DOHH2 (cell line): Measurements from ENCODE around the gene EMILIN3.

Source experiments
- H3F3A ChIP-seq: fragments of 200-600 bp; sonication (generic), shearing (Covaris generic); 2 replicates; pipeline ENCODE4 v1.6.0; 2016; ENCODE audit warnings: antibody characterized with exemption, mild to moderate bottlenecking; ENCODE audit not compliant: control insufficient read depth, insufficient read depth
- H3K27ac ChIP-seq: fragments of 200-600 bp; sonication (generic); 2 replicates; pipeline ENCODE4 v1.5.1; 2014; ENCODE audit warnings: low read depth, mild to moderate bottlenecking, low read length, moderate library complexity
- H3K27me3 ChIP-seq: fragments of 200-600 bp; sonication (generic); 2 replicates; pipeline ENCODE4 v1.6.1; 2014; ENCODE audit warnings: mild to moderate bottlenecking, low read length, mixed read lengths; ENCODE audit not compliant: control insufficient read depth
- H3K36me3 ChIP-seq: fragments of 200-600 bp; sonication (generic); 2 replicates; pipeline ENCODE4 v1.6.1; 2014; ENCODE audit warnings: mild to moderate bottlenecking, low read length, moderate library complexity, mixed read lengths; ENCODE audit not compliant: control insufficient read depth
- H3K4me1 ChIP-seq: fragments of 200-600 bp; sonication (generic); 2 replicates; pipeline ENCODE4 v1.6.1; 2014; ENCODE audit warnings: mild to moderate bottlenecking, low read length, mixed read lengths; ENCODE audit not compliant: control insufficient read depth
- H3K4me2 ChIP-seq: fragments of 200-600 bp; sonication (generic); 2 replicates; pipeline ENCODE4 v1.6.0; 2014; ENCODE audit warnings: mild to moderate bottlenecking, low read length, moderate library complexity
- H3K4me3 ChIP-seq: fragments of 200-600 bp; sonication (generic); 2 replicates; pipeline ENCODE4 v1.5.1; 2014; ENCODE audit warnings: mild to moderate bottlenecking, low read length, mixed read lengths
- H3K79me2 ChIP-seq: fragments of 200-600 bp; sonication (generic); 2 replicates; pipeline ENCODE4 v1.6.1; 2014; ENCODE audit warnings: mild to moderate bottlenecking, low read length, mixed read lengths; ENCODE audit not compliant: control insufficient read depth
- H3K9me2 ChIP-seq: fragments of 200-600 bp; sonication (generic); replicated peaks from 2 replicates; pipeline ENCODE4 v1.6.1; 2014; ENCODE audit warnings: mild to moderate bottlenecking, low read length, mixed read lengths; ENCODE audit not compliant: control insufficient read depth
- H3K9me3 ChIP-seq: fragments of 200-600 bp; sonication (generic); 2 replicates; pipeline ENCODE4 v1.6.1; 2014; ENCODE audit warnings: antibody characterized with exemption, low read length, mixed read lengths; ENCODE audit not compliant: control insufficient read depth, insufficient read depth
- H4K20me1 ChIP-seq: fragments of 200-600 bp; sonication (generic); 2 replicates; pipeline ENCODE4 v1.6.0; 2014; ENCODE audit warnings: low read depth, mild to moderate bottlenecking, antibody characterized with exemption, low read length, moderate library complexity; ENCODE audit not compliant: control insufficient read depth, insufficient read depth
- EZH2phosphoT487 ChIP-seq: fragments of 200-600 bp; sonication (generic); IDR thresholded peaks from 2 replicates; pipeline ENCODE4 v1.6.1; 2017; ENCODE audit warnings: borderline replicate concordance, mild to moderate bottlenecking, antibody characterized with exemption, low read length, moderate library complexity, mixed read lengths
- TF ChIP-seq, protein P1 (sequence below): fragments of 200-600 bp; sonication (generic); IDR thresholded peaks from one replicate; pipeline ENCODE4 v1.5.1; 2014; ENCODE audit warnings: antibody characterized with exemption, mild to moderate bottlenecking, low read depth, low read length; ENCODE audit not compliant: poor library complexity, severe bottlenecking

EMILIN3 gene

DNA sequence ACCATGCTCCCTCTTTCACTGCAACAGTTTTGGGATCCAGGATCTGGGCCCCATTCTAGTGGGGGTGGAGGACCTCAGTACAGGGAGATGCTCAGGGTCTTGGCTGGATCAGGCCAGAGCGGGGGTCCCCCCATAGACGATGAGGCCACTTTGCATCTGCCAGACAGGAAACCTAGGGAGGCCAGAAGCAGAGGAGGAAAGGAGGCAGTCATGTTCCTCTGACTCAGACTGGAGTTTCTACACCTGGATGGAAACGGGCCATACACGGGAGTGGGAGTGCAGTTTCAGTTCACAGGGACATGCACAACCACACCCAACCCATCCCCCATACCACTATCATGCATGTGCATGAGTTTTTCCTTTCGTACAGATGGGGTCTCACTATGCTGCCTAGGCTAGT lies 3.6 kb upstream of the EMILIN3 start:
- Histone ChIP-seq H3K27me3 (no peaks in the 10 kb centered on the region), H4K20me1 (no peaks in the 10 kb centered on the region), H3K9me3 (0 out of 2 replicates have a peak, but pooled peaks cover 4% of the 10 kb centered on the region)

DNA sequence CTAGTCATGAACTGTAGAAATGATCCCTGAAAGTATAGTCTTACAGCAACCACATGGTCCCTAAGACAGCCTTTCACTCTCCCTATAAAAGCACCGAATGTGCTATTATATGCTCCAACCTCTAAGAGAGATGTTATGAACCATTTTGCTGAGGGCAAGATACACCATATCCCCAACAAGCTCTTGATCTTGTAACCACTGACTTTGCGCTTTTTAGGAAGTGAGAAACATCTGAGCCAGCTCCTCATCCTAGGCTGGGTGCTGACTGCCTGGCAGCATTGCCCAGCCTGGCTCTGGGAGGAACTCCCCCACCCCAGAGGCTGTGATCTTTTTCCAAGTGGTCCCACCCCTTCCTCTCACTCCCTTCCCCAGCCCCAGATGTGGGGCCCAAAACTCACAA lies 3.1 kb upstream of the EMILIN3 start:
- no peaks in the 10 kb centered on the region for H3F3A ChIP-seq
- no peak overlapping the region for H3K4me3 ChIP-seq
- H3K27me3 ChIP-seq: no peaks in the 10 kb centered on the region
- H4K20me1 ChIP-seq: no peaks in the 10 kb centered on the region
- TF ChIP-seq EZH2phosphoT487: no peak
- TF ChIP-seq, protein P1, sequence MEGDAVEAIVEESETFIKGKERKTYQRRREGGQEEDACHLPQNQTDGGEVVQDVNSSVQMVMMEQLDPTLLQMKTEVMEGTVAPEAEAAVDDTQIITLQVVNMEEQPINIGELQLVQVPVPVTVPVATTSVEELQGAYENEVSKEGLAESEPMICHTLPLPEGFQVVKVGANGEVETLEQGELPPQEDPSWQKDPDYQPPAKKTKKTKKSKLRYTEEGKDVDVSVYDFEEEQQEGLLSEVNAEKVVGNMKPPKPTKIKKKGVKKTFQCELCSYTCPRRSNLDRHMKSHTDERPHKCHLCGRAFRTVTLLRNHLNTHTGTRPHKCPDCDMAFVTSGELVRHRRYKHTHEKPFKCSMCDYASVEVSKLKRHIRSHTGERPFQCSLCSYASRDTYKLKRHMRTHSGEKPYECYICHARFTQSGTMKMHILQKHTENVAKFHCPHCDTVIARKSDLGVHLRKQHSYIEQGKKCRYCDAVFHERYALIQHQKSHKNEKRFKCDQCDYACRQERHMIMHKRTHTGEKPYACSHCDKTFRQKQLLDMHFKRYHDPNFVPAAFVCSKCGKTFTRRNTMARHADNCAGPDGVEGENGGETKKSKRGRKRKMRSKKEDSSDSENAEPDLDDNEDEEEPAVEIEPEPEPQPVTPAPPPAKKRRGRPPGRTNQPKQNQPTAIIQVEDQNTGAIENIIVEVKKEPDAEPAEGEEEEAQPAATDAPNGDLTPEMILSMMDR: no peak
- H3K9me3 ChIP-seq: 0 out of 2 replicates have a peak, but pooled peaks cover 4% of the 10 kb centered on the region
- no peaks in the 10 kb centered on the region for H3K36me3 ChIP-seq
- no peak overlapping the region for H3K4me2 ChIP-seq
- no peak overlapping the region for H3K27ac ChIP-seq
- no peaks in the 10 kb centered on the region for H3K9me2 ChIP-seq
- no peaks in the 10 kb centered on the region for H3K4me1 ChIP-seq
- no peaks in the 10 kb centered on the region for H3K79me2 ChIP-seq

More for the DNA sequence above, 3.6 kb upstream of the EMILIN3 start:
- no peak for TF ChIP-seq EZH2phosphoT487
- TF ChIP-seq, protein P1: no peak
- Histone ChIP-seq H3F3A (no peaks in the 10 kb centered on the region), H3K4me3 (no peak overlapping the region), H3K9me2 (no peaks in the 10 kb centered on the region), H3K4me2 (no peak overlapping the region), H3K27ac (no peak overlapping the region), H3K79me2 (no peaks in the 10 kb centered on the region), H3K36me3 (no peaks in the 10 kb centered on the region), H3K4me1 (no peaks in the 10 kb centered on the region)

DNA sequence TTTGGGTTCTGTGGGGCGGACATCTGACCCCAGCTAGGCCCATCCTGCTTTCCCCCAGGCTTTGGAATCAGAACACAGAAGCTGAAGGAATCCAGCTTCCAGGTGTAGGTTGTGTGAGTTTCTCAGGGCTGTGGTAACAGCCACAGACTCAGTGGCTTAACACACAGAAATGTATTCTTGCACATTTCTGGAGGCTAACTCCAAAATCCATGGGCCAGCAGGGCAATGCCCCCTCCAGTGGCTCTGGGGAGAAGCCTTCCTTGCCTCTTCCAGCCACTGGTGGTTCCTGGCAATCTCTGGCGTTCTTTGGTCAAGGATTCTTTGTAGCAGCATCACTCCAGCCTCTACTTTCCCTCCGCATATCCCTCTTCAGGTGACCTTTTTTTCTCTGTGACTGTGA lies 1.3 kb upstream of the EMILIN3 start:
- Histone ChIP-seq H3K4me3 (no peak overlapping the region), H4K20me1 (no peaks in the 10 kb centered on the region), H3F3A (no peaks in the 10 kb centered on the region), H3K9me3 (0 out of 2 replicates have a peak, but pooled peaks cover 4% of the 10 kb centered on the region), H3K36me3 (no peaks in the 10 kb centered on the region), H3K9me2 (no peaks in the 10 kb centered on the region), H3K4me2 (no peak overlapping the region), H3K79me2 (no peaks in the 10 kb centered on the region), H3K27me3 (no peaks in the 10 kb centered on the region), H3K27ac (no peak overlapping the region), H3K4me1 (no peaks in the 10 kb centered on the region)
- TF ChIP-seq, protein P1: no peak
- no peak for TF ChIP-seq EZH2phosphoT487

DNA sequence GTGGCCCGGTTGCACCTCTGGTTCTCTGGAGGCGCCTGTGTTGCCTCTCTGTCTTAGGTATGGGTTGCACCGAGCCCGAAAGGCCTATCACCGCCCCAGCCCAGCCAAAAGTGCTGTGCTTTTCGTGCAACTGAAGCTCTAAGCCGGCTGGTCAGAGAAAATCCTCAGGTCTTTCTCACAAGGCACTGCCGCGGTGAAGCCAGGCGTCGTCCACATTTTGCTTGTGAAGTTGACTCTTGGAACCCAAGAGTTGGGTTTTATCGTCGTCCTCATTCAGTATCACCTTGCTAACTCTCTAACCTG lies 726 bp upstream of the EMILIN3 start:
- H3K27ac ChIP-seq: no peak overlapping the region
- H3K4me2 ChIP-seq: no peak overlapping the region
- H3K79me2 ChIP-seq: no peaks in the 10 kb centered on the region
- H3K4me1 ChIP-seq: no peaks in the 10 kb centered on the region
- H3K9me3 ChIP-seq: 0 out of 2 replicates have a peak, but pooled peaks cover 4% of the 10 kb centered on the region
- H3K36me3 ChIP-seq: no peaks in the 10 kb centered on the region
- no peak overlapping the region for H3K4me3 ChIP-seq
- no peaks in the 10 kb centered on the region for H3K27me3 ChIP-seq
- no peaks in the 10 kb centered on the region for H4K20me1 ChIP-seq
- no peaks in the 10 kb centered on the region for H3F3A ChIP-seq
- TF ChIP-seq EZH2phosphoT487: no peak
- TF ChIP-seq, protein P1: no peak
- H3K9me2 ChIP-seq: no peaks in the 10 kb centered on the region
